WTC11 (cell line): ENCODE results near the gene ZNF516. TPM values are rescaled to one million over a fixed set of nuclear protein-coding genes. Genes with fewer than 3 reads are reported as not detected.

Experiments used
- ATAC-seq: fragments of 200-7000 bp; cut with Tn5 transposase; 2 replicates; pipeline ENCODE4 v1.10.0; 2021; ENCODE audit warnings: mild to moderate bottlenecking, moderate library complexity
- CTCF ChIA-PET: fragments of 300-600 bp; sonication (Branson Sonifier 250); formaldehyde crosslinking; loops from one replicate; lab custom pipeline; 2021; ENCODE audit warnings: antibody characterized with exemption; lab: Charles Lee
- POLR2A ChIA-PET: fragments of 350-600 bp; sonication (Branson Sonifier 250); formaldehyde crosslinking; loops from one replicate; lab custom pipeline; 2021; ENCODE audit warnings: antibody characterized with exemption; lab: Charles Lee
- DNase-seq: peaks from one replicate; pipeline ENCODE4 v3.0.0; 2021; ENCODE audit warnings: low spot score
- H3K27ac Mint-ChIP-seq: 2 replicates; pipeline ENCODE4 v1.8.0; 2021; ENCODE audit warnings: mixed read lengths
- H3K27me3 Mint-ChIP-seq: 2 replicates; pipeline ENCODE4 v1.8.0; 2021; ENCODE audit warnings: low read depth, mild to moderate bottlenecking, moderate library complexity, mixed read lengths
- H3K36me3 Mint-ChIP-seq: 2 replicates; pipeline ENCODE4 v1.8.0; 2021; ENCODE audit warnings: mixed read lengths
- H3K4me1 Mint-ChIP-seq: 2 replicates; pipeline ENCODE4 v1.8.0; 2022; ENCODE audit warnings: mixed read lengths
- H3K4me3 Mint-ChIP-seq: 2 replicates; pipeline ENCODE4 v1.8.0; 2021; ENCODE audit warnings: mild to moderate bottlenecking, moderate library complexity, mixed read lengths
- H3K9me3 Mint-ChIP-seq: 2 replicates; pipeline ENCODE4 v1.8.0; 2021; ENCODE audit warnings: mixed read lengths
- ATF1 ChIP-seq: sonication (generic); formaldehyde crosslinking; IDR thresholded peaks from 2 replicates; pipeline ENCODE4 v1.8.1; 2023; ENCODE audit warnings: mild to moderate bottlenecking, moderate library complexity, missing genetic modification reagents
- GABPB1 ChIP-seq: sonication (generic); formaldehyde crosslinking; IDR thresholded peaks from 2 replicates; pipeline ENCODE4 v1.8.1; 2023; ENCODE audit warnings: mild to moderate bottlenecking, missing genetic modification reagents
- GRHL2 ChIP-seq: fragments of 250-450 bp; sonication (Bioruptor Pico); IDR thresholded peaks from 2 replicates; pipeline ENCODE4 v1.8.0; 2022; ENCODE audit warnings: mild to moderate bottlenecking, moderate library complexity; ENCODE audit not compliant: insufficient replicate concordance, severe bottlenecking
- HMGXB4 ChIP-seq: sonication (generic); formaldehyde crosslinking; IDR thresholded peaks from 2 replicates; pipeline ENCODE4 v1.8.1; 2023; ENCODE audit warnings: mild to moderate bottlenecking, moderate library complexity, missing genetic modification reagents
- KAT7 ChIP-seq: sonication (generic); formaldehyde crosslinking; IDR thresholded peaks from 2 replicates; pipeline ENCODE4 v1.8.1; 2023; ENCODE audit warnings: missing genetic modification reagents, mild to moderate bottlenecking, borderline replicate concordance
- MYBL2 ChIP-seq: sonication (generic); formaldehyde crosslinking; IDR thresholded peaks from 2 replicates; pipeline ENCODE4 v1.8.1; 2023; ENCODE audit warnings: mild to moderate bottlenecking, moderate library complexity, missing genetic modification reagents
- NR2C2 ChIP-seq: sonication (generic); formaldehyde crosslinking; IDR thresholded peaks from 2 replicates; pipeline ENCODE4 v1.8.0; 2022; ENCODE audit warnings: mild to moderate bottlenecking, missing genetic modification reagents
- PREB ChIP-seq: sonication (generic); formaldehyde crosslinking; IDR thresholded peaks from 2 replicates; pipeline ENCODE4 v1.8.1; 2022; ENCODE audit warnings: mild to moderate bottlenecking, missing genetic modification reagents, moderate library complexity, borderline replicate concordance
- RORB ChIP-seq: fragments of 250-450 bp; sonication (Bioruptor Pico); IDR thresholded peaks from 2 replicates; pipeline ENCODE4 v1.9.0; 2021; ENCODE audit warnings: mild to moderate bottlenecking
- SP1 ChIP-seq: sonication (generic); formaldehyde crosslinking; conservative IDR thresholded peaks from 2 replicates; pipeline ENCODE4 v1.8.1; 2022; ENCODE audit warnings: missing genetic modification reagents
- TCF7 ChIP-seq: sonication (generic); formaldehyde crosslinking; IDR thresholded peaks from 2 replicates; pipeline ENCODE4 v1.8.0; 2022; ENCODE audit warnings: mild to moderate bottlenecking, low read depth, missing genetic modification reagents, moderate library complexity
- ZBTB43 ChIP-seq: sonication (generic); formaldehyde crosslinking; IDR thresholded peaks from 2 replicates; pipeline ENCODE4 v1.8.1; 2023; ENCODE audit warnings: mild to moderate bottlenecking, missing genetic modification reagents
- ZNF263 ChIP-seq: sonication (generic); formaldehyde crosslinking; IDR thresholded peaks from 2 replicates; pipeline ENCODE4 v1.8.1; 2022; ENCODE audit warnings: low read depth, mild to moderate bottlenecking, moderate library complexity, missing genetic modification reagents
- ZNF512 ChIP-seq: sonication (generic); formaldehyde crosslinking; IDR thresholded peaks from 2 replicates; pipeline ENCODE4 v1.8.1; 2022; ENCODE audit warnings: missing genetic modification reagents, borderline replicate concordance
- ZNF671 ChIP-seq: fragments of 250-450 bp; sonication (Bioruptor Pico); IDR thresholded peaks from 2 replicates; pipeline ENCODE4 v1.8.0; 2021; ENCODE audit warnings: mild to moderate bottlenecking
- total RNA-seq: library from RNA; stranded (reverse); gene quantifications from 3 replicates; pipeline ENCODE4 v1.2.3, GENCODE V29; 2021
- TF ChIP-seq, protein P1 (sequence below): sonication (generic); formaldehyde crosslinking; IDR thresholded peaks from 2 replicates; pipeline ENCODE4 v1.8.1; 2022; ENCODE audit warnings: low read depth, mild to moderate bottlenecking, moderate library complexity, missing genetic modification reagents, borderline replicate concordance
- TF ChIP-seq, protein P2 (sequence below): sonication (generic); formaldehyde crosslinking; IDR thresholded peaks from 2 replicates; pipeline ENCODE4 v1.8.1; 2022; ENCODE audit warnings: mild to moderate bottlenecking, moderate library complexity, missing genetic modification reagents
- TF ChIP-seq, protein P3 (sequence below): fragments of 250-450 bp; sonication (Bioruptor Pico); IDR thresholded peaks from 2 replicates; pipeline ENCODE4 v1.9.0; 2021; ENCODE audit warnings: mild to moderate bottlenecking
- TF ChIP-seq, protein P4 (sequence below): fragments of 250-450 bp; sonication (Bioruptor Pico); IDR thresholded peaks from 2 replicates; pipeline ENCODE4 v1.9.0; 2021; ENCODE audit warnings: moderate library complexity, mild to moderate bottlenecking, inconsistent platforms, borderline replicate concordance
- TF ChIP-seq, protein P5 (sequence below): sonication (generic); formaldehyde crosslinking; IDR thresholded peaks from 2 replicates; pipeline ENCODE4 v1.8.1; 2023; ENCODE audit warnings: mild to moderate bottlenecking, missing genetic modification reagents, moderate library complexity

The ZNF516 gene
- total RNA-seq, 1 experiment from 2014 or later, result 58.6 TPM

GRCh38 chr18:76538846-76539245, 43.8 kb upstream of the ZNF516 start:
- TF ChIP-seq NR2C2 (CRISPR knock-in tag) (no peak), ZNF512 (CRISPR knock-in tag) (no peak), MYBL2 (no peak), PREB (CRISPR knock-in tag) (no peak), SP1 (no peak), TCF7 (CRISPR knock-in tag) (no peak), ZNF263 (no peak), ZBTB43 (CRISPR knock-in tag) (no peak), HMGXB4 (no peak)
- TF ChIP-seq, protein P1, sequence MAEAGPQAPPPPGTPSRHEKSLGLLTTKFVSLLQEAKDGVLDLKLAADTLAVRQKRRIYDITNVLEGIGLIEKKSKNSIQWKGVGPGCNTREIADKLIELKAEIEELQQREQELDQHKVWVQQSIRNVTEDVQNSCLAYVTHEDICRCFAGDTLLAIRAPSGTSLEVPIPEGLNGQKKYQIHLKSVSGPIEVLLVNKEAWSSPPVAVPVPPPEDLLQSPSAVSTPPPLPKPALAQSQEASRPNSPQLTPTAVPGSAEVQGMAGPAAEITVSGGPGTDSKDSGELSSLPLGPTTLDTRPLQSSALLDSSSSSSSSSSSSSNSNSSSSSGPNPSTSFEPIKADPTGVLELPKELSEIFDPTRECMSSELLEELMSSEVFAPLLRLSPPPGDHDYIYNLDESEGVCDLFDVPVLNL (CRISPR knock-in tag), result no peak
- ChIA-PET CTCF (interaction anchor here (1.3 kb wide), 1 partner anchor 82 kb away, joined by 3 read pairs; no protein-coding TSS in a partner anchor), POLR2A (no interaction called here)
- no peak overlapping the region for H3K4me3 Mint-ChIP-seq
- H3K36me3 Mint-ChIP-seq, result no peaks in the 10 kb centered on the region
- H3K27me3 Mint-ChIP-seq, result no peaks in the 10 kb centered on the region
- no peak for DNase-seq
- ATAC-seq, result no peak
- no peaks in the 10 kb centered on the region for H3K4me1 Mint-ChIP-seq
- peaks cover 8% of the 10 kb centered on the region for H3K9me3 Mint-ChIP-seq
- no peak overlapping the region for H3K27ac Mint-ChIP-seq

DNA sequence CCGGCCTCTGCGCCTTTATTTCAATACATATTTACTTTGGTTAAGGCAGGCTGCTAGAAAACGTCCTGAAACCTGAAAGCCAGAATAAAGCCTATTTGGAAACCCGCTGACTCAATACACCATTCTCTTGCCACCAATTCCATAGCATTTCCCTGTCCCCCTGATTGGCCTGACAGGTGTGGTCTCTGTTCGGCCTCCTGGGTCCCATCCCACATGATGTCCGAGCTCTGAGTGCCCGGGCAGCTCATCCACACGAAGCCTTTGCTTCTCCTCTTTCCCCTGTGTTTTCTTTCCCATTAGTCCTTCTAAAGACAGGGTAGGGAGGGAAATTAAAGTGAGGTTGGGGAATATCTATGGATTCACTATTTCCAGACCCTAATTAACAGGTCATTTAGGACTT, 42.6 kb upstream of the ZNF516 start:
- H3K9me3 Mint-ChIP-seq, result peaks cover 8% of the 10 kb centered on the region
- no peaks in the 10 kb centered on the region for H3K36me3 Mint-ChIP-seq
- CTCF ChIA-PET, result interaction anchor here (1.3 kb wide), 1 partner anchor 83 kb away, joined by 3 read pairs; no protein-coding TSS in a partner anchor
- H3K27ac Mint-ChIP-seq, result no peak overlapping the region
- POLR2A ChIA-PET, result no interaction called here
- no peaks in the 10 kb centered on the region for H3K27me3 Mint-ChIP-seq
- no peak for DNase-seq
- H3K4me1 Mint-ChIP-seq, result no peaks in the 10 kb centered on the region
- no peak overlapping the region for H3K4me3 Mint-ChIP-seq
- no peak for ATAC-seq
- no peak for TF ChIP-seq RORB (CRISPR knock-in tag)
- TF ChIP-seq, protein P2, sequence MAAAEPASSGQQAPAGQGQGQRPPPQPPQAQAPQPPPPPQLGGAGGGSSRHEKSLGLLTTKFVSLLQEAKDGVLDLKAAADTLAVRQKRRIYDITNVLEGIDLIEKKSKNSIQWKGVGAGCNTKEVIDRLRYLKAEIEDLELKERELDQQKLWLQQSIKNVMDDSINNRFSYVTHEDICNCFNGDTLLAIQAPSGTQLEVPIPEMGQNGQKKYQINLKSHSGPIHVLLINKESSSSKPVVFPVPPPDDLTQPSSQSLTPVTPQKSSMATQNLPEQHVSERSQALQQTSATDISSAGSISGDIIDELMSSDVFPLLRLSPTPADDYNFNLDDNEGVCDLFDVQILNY (CRISPR knock-in tag), result no peak
- no peak for TF ChIP-seq SP1
- TF ChIP-seq ZBTB43 (CRISPR knock-in tag), result no peak
- TF ChIP-seq, protein P3, sequence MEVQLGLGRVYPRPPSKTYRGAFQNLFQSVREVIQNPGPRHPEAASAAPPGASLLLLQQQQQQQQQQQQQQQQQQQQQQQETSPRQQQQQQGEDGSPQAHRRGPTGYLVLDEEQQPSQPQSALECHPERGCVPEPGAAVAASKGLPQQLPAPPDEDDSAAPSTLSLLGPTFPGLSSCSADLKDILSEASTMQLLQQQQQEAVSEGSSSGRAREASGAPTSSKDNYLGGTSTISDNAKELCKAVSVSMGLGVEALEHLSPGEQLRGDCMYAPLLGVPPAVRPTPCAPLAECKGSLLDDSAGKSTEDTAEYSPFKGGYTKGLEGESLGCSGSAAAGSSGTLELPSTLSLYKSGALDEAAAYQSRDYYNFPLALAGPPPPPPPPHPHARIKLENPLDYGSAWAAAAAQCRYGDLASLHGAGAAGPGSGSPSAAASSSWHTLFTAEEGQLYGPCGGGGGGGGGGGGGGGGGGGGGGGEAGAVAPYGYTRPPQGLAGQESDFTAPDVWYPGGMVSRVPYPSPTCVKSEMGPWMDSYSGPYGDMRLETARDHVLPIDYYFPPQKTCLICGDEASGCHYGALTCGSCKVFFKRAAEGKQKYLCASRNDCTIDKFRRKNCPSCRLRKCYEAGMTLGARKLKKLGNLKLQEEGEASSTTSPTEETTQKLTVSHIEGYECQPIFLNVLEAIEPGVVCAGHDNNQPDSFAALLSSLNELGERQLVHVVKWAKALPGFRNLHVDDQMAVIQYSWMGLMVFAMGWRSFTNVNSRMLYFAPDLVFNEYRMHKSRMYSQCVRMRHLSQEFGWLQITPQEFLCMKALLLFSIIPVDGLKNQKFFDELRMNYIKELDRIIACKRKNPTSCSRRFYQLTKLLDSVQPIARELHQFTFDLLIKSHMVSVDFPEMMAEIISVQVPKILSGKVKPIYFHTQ (CRISPR knock-in tag), result no peak
- TF ChIP-seq, protein P4, sequence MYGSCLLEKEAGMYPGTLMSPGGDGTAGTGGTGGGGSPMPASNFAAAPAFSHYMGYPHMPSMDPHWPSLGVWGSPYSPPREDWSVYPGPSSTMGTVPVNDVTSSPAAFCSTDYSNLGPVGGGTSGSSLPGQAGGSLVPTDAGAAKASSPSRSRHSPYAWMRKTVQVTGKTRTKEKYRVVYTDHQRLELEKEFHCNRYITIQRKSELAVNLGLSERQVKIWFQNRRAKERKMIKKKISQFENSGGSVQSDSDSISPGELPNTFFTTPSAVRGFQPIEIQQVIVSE (CRISPR knock-in tag), result no peak
- TF ChIP-seq KAT7 (CRISPR knock-in tag), result no peak
- no peak for TF ChIP-seq ATF1
- TF ChIP-seq, protein P5, sequence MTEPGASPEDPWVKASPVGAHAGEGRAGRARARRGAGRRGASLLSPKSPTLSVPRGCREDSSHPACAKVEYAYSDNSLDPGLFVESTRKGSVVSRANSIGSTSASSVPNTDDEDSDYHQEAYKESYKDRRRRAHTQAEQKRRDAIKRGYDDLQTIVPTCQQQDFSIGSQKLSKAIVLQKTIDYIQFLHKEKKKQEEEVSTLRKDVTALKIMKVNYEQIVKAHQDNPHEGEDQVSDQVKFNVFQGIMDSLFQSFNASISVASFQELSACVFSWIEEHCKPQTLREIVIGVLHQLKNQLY (CRISPR knock-in tag), result no peak
- no peak for TF ChIP-seq GRHL2 (CRISPR knock-in tag)
- TF ChIP-seq NR2C2 (CRISPR knock-in tag), result no peak
- no peak for TF ChIP-seq ZNF671
- TF ChIP-seq GABPB1 (CRISPR knock-in tag), result no peak
